ENCODE results near the gene RASA3.

Gene RASA3

GRCh38 chr13:113971471-113972231, 160.8 kb downstream of the RASA3 start:
- no peak for DNase-seq (ENCODE audit: low read depth, low spot score)

GRCh38 chr13:113970810-113971470, 161.5 kb downstream of the RASA3 start:
- DNase-seq (ENCODE audit: low read depth, low spot score), result no peak

- DNase-seq (ENCODE audit: low read depth, low spot score), result no peak
Measured at GRCh38 chr13:113969973-113970611, 162.3 kb downstream of the RASA3 start.

GRCh38 chr13:113969311-113969972, 163.0 kb downstream of the RASA3 start:
- DNase-seq (ENCODE audit: low read depth, low spot score), result no peak

GRCh38 chr13:113968463-113969310, 163.7 kb downstream of the RASA3 start:
- no peak for DNase-seq (ENCODE audit: low read depth, low spot score)

- DNase-seq (ENCODE audit: low read depth, low spot score), result no peak
Measured at GRCh38 chr13:113967729-113968462, 164.5 kb downstream of the RASA3 start.

- DNase-seq (ENCODE audit: low read depth, low spot score), result no peak
Measured at GRCh38 chr13:113967206-113967720, 165.2 kb downstream of the RASA3 start.

- DNase-seq (ENCODE audit: low read depth, low spot score), result no peak
Measured at GRCh38 chr13:113965968-113966884, 166.2 kb downstream of the RASA3 start.

GRCh38 chr13:113965383-113965874, 167.0 kb downstream of the RASA3 start:
- DNase-seq (ENCODE audit: low read depth, low spot score), result no peak

GRCh38 chr13:113964251-113964995, 168.0 kb downstream of the RASA3 start:
- no peak for DNase-seq (ENCODE audit: low read depth, low spot score)

GRCh38 chr13:113963376-113963775, 169.0 kb downstream of the RASA3 start:
- DNase-seq (ENCODE audit: low read depth, low spot score), result no peak

GRCh38 chr13:113962975-113963374, 169.4 kb downstream of the RASA3 start:
- no peak for DNase-seq (ENCODE audit: low read depth, low spot score)

GRCh38 chr13:113962386-113962785, 170.0 kb downstream of the RASA3 start:
- DNase-seq (ENCODE audit: low read depth, low spot score), result no peak

- no peak for DNase-seq (ENCODE audit: low read depth, low spot score)
Measured at GRCh38 chr13:113960276-113960948, 172.0 kb downstream of the RASA3 start.

GRCh38 chr13:113959198-113959597, 173.2 kb downstream of the RASA3 start:
- no peak for DNase-seq (ENCODE audit: low read depth, low spot score)

GRCh38 chr13:113958373-113958772, 174.1 kb downstream of the RASA3 start:
- no peak for DNase-seq (ENCODE audit: low read depth, low spot score)

GRCh38 chr13:113956571-113956970, 175.9 kb downstream of the RASA3 start:
- DNase-seq (ENCODE audit: low read depth, low spot score), result no peak

- DNase-seq (ENCODE audit: low read depth, low spot score), result no peak
Measured at GRCh38 chr13:113955691-113956090, 176.7 kb downstream of the RASA3 start.
